Liver (tissue), 3 donors: Measurements from ENCODE around the gene CGNL1.

Source experiments
- GABPA ChIP-seq, 2 donors: IDR thresholded peaks in 1 of 2; conservative IDR thresholded peaks in 1 of 2; 2 replicates each; pipeline ENCODE4 v1.6.1; 2016; ENCODE audit warnings: antibody characterized with exemption in 2 of 2, mild to moderate bottlenecking in 1 of 2, moderate library complexity in 1 of 2
- RAD21 ChIP-seq, 2 donors: IDR thresholded peaks; 2 replicates each; pipeline ENCODE4 v1.6.1; 2016; ENCODE audit warnings: antibody characterized with exemption in 2 of 2, mild to moderate bottlenecking in 2 of 2
- TF ChIP-seq, protein P1 (sequence below): IDR thresholded peaks from 2 replicates; pipeline ENCODE4 v1.6.1; 2016; ENCODE audit warnings: antibody characterized with exemption
- TF ChIP-seq, protein P2 (sequence below): fragments of 150-350 bp; IDR thresholded peaks from 2 replicates; pipeline ENCODE4 v1.5.1; 2017; ENCODE audit warnings: improper control_type of control experiment, low read depth, low read length; ENCODE audit not compliant: missing input control
- donor health status: healthy.
- donor health status: healthy.

DNA sequence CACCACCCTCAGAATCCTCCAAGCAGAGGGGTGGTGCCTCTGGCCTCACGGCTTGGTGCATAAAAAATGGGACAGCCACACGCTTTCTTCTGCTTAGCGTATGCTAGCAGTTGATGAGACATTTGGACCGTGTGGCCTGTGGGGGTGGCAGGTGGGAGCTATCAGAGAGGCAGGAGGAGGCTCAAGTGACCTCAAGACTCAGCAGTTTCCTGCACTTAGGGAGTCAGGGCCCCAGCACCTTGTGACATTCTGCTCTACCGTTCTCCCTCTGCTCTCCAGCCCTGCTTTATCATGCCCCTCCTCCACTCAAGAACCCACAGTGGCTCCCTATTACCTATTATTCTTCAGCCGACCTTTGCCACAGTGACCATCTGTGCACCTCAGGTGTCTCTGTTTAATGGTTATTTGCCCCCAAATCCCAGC is 41.0 kb upstream of the CGNL1 start:
- TF ChIP-seq, protein P1, sequence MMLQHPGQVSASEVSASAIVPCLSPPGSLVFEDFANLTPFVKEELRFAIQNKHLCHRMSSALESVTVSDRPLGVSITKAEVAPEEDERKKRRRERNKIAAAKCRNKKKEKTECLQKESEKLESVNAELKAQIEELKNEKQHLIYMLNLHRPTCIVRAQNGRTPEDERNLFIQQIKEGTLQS: no peak
- TF ChIP-seq, protein P2, sequence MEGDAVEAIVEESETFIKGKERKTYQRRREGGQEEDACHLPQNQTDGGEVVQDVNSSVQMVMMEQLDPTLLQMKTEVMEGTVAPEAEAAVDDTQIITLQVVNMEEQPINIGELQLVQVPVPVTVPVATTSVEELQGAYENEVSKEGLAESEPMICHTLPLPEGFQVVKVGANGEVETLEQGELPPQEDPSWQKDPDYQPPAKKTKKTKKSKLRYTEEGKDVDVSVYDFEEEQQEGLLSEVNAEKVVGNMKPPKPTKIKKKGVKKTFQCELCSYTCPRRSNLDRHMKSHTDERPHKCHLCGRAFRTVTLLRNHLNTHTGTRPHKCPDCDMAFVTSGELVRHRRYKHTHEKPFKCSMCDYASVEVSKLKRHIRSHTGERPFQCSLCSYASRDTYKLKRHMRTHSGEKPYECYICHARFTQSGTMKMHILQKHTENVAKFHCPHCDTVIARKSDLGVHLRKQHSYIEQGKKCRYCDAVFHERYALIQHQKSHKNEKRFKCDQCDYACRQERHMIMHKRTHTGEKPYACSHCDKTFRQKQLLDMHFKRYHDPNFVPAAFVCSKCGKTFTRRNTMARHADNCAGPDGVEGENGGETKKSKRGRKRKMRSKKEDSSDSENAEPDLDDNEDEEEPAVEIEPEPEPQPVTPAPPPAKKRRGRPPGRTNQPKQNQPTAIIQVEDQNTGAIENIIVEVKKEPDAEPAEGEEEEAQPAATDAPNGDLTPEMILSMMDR: no peak
- TF ChIP-seq RAD21 (IDR thresholded peaks at IDR 0.05) (no peak), GABPA (IDR thresholded peaks at IDR 0.05 in 1 of 2, conservative IDR thresholded peaks at IDR 0.05 in 1 of 2) (no peak)
